GM10248 (cell line): ENCODE results near the gene ARL8B.

Source experiments
- CTCF ChIA-PET: fragments of 300-600 bp; sonication (Branson Sonifier 250); formaldehyde crosslinking; extraction: SDS; loops from one replicate; lab custom pipeline; 2021; ENCODE audit warnings: antibody characterized with exemption; lab: Yijun Ruan, JAX
- POLR2A ChIA-PET: fragments of 350-650 bp; sonication (Branson Sonifier 250); formaldehyde crosslinking; extraction: SDS; loops from one replicate; lab custom pipeline; 2020; ENCODE audit warnings: antibody characterized with exemption; lab: Yijun Ruan, JAX
- DNase-seq: peaks from one replicate; pipeline ENCODE4 v3.0.0; 2012; ENCODE audit errors: extremely low spot score
- CTCF ChIP-seq: IDR thresholded peaks from 2 replicates; pipeline ENCODE4 v1.5.1; 2012; ENCODE audit warnings: mild to moderate bottlenecking, low read depth; ENCODE audit errors: extremely low read depth, missing control alignments, control extremely low read depth

ARL8B gene

DNA sequence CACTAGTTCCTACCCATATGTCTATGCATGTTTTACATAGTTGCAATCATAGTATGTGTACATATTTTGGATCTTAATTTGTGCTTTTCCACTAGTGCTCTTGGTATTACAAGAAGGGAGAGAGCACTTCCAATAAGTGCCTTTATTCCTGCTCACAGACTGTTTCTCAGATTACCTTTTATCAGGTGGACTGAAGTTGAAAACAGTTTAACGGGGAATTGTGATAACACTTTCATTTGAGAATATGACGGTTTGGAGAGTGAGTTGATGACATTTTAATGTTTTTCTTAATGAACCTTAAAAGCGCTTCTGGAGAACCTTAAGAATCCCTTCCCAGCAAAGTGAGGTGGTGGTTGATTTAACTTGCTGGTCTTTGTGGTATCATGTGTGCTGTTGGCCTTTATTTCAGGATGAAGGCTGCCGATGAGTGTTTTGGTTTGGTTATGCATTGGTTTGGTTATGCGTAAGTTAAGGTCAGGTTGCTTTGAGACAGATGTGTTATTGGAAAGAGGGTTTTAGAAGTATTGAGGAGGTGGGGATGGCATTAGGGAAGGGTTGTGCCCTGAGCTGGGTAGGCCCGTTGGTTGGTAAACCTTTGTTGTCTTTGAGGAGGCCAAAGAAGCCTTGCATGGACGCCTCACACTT is 68.2 kb downstream of the ARL8B start:
- no peak for DNase-seq
- TF ChIP-seq CTCF: no peak
- POLR2A ChIA-PET: interaction anchor here (0.7 kb wide), 1 partner anchor 67 kb away, joined by 3 read pairs; no protein-coding TSS in a partner anchor
- CTCF ChIA-PET: interaction anchor here (2.2 to 2.3 kb wide), 2 partner anchors 8 to 54 kb away, joined by 9 to 12 read pairs; no protein-coding TSS in a partner anchor

DNA sequence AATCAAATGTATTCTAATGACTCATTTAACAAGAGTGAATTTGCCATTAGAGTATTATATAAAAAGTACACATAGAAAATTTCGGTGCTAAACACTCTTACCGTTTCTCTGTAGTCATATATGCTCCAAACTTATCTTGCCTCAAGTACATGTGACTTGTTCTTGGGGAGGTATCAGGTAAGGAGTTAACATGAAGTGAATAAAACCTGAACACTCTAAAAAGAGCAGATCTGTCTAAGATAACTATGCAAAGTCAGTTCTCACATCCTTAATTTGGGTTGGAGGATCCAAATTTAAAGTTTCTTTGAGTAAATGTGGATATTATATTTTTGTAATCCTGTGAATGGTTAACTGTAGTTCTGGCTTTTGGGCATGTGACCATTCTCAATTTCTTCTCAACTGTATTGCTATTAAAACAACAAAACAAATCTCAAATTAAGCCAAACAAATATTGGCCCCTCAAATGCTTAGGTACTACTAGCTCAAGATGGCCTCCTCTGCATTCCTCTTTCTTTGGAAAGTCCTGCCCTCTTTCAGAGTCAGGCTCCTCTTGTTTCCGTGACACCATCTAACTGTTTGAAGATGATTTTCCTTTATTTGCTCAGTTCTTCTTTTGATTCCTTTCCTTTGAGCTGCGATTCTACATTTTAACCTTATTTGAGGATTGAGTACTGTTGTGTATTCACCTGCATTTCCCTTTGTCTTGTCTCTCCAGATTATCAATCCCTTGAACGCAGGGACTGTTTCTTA is 69.6 kb downstream of the ARL8B start:
- CTCF ChIA-PET: interaction anchor here (1.4 to 2.3 kb wide), 3 partner anchors 53 to 69 kb away, joined by 3 to 12 read pairs (median 7); partner anchors contain the start of gene ARL8B
- POLR2A ChIA-PET: no interaction called here
- TF ChIP-seq CTCF: no peak
- DNase-seq: no peak

DNA sequence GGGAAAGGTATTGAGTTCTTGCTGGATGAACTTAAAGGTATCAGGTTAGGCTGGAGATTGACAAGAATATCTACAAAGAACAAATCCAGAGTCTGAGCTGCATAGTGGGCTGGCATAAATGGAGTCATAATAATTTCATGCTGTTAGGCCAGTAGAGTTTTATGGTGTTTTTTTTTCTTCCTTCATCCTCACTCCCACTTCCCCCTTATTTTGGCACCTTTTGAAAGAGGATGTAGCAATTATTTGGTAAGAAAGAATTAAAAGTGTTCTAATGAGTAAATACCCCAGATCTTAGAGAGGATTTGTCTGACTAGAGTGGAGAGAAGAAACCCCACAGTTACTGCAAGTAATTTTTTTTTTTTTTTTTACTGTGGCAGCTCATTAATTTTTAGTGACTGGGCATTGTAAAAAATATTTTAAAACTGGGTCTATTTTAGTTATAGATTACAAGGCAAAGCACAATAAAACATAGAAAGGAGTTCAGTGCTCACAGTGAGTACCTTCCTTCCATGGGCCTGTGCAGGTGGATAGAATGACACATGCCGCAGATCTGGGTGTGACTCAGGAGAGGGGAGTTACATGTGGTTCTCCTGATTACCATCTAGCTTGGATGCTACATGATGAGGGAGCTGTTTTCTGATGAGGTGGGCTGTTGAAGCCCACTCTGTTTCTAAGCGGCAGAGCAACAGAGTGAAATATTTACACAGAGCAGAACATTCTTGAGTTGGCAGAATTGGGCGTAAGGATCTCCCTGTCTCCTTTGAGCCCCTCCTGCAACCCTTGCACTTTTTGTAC is 70.7 kb downstream of the ARL8B start:
- no peak for DNase-seq
- no peak for TF ChIP-seq CTCF
- ChIA-PET CTCF (interaction anchor here (1.4 to 2.3 kb wide), 4 partner anchors 54 to 70 kb away, joined by 3 to 12 read pairs (median 9); partner anchors contain the start of gene ARL8B), POLR2A (interaction anchor here (0.7 to 1.6 kb wide), 2 partner anchors 11 to 14 kb away, joined by 3 to 6 read pairs; no protein-coding TSS in a partner anchor)

GRCh38 chr3:5194341-5194740 is 72.2 kb downstream of the ARL8B start:
- CTCF ChIA-PET: interaction anchor here (0.9 to 5.4 kb wide), 7 partner anchors 14 to 71 kb away, joined by 3 to 41 read pairs (median 4); partner anchors contain the start of gene ARL8B

GRCh38 chr3:5194801-5195509 is 72.9 kb downstream of the ARL8B start:
- no peak for DNase-seq
- ChIA-PET CTCF (interaction anchor here (0.9 to 5.4 kb wide), 7 partner anchors 14 to 72 kb away, joined by 3 to 41 read pairs (median 4); partner anchors contain the start of gene ARL8B), POLR2A (no interaction called here)
- TF ChIP-seq CTCF: no peak

More at GRCh38 chr3:5194341-5194740, 72.2 kb downstream of the ARL8B start:
- no peak for TF ChIP-seq CTCF
- POLR2A ChIA-PET: interaction anchor here (1.6 kb wide), 1 partner anchor 12 kb away, joined by 6 read pairs; no protein-coding TSS in a partner anchor
- no peak for DNase-seq
